HG03469 (cell line): ENCODE measurements around the gene TMEM198.

Source experiments
- ATAC-seq: cut with Tn5 transposase; IDR thresholded peaks from one replicate; pipeline ENCODE4 v1.9.1; 2021; ENCODE audit warnings: mild to moderate bottlenecking, moderate library complexity, moderate number of reproducible peaks; ENCODE audit not compliant: unreplicated experiment

The TMEM198 gene

GRCh38 chr2:219543596-219544358, at the start of gene TMEM198, which contains the start of gene CHPF:
Gene TMEM198 (plus strand): TSS chr2:219544028. CDS start chr2:219544728, 700 bp downstream.
Gene CHPF (minus strand): TSS chr2:219543809. CDS start chr2:219543538, 271 bp downstream.
- ATAC-seq = peak; percentile 53

DNA sequence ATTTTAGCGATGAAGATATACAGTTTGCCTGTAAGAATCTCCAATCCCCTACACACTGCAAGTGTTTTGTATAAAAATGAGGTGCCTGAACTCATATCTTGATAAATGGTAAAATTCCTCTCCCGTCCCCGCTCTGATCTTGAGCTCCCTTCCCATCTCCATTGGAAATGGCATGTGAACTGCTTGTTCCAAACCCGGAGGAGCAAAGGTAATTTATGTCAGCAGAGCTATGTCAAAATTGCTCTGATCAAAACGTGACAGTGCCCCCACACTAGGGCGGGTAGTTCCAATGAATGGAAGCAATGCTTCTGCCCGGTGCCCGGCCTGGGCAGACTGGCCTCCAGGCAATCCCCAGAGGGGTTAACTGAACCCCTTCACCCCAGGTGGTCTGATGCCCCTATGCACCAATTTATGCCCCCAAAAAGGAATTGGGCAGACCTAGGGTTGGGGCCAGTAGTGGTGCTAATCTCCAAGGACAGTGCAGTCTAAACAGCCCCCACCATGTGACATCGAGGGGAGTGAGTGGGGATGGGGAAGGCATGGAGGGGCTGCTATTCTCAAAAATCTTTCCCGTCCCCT, 48.8 kb upstream of the TMEM198 start:
- no peak for ATAC-seq

DNA sequence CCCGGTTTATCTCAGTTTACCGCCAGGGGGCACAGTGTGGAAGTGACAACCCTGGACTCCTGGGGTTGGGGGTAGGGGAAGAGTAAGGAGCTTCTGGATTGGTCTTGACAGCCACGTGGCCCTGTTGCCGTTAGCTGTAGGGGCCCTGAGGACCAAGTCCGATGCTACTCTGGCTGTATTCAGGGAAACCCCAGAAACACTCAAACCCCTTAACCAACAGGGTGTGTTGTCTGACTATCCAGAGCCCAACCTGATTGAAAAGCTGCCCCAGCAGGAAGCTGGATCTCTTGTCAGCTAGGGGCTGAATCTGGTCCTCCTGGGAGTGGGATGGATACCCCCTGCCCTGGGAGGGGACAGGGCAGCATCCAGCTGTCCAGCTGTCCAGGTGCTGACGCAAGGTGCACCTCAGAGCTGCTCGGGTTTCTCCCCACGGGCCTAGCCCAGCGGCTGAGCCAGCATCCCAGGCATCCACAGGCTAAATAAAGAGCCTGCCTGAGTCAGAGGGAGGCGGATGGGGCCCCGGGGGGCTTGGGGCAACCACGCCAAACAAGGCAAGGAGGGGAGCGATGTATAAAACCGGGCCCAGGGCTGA, 48.2 kb upstream of the TMEM198 start:
- no peak for ATAC-seq

- no peak for ATAC-seq
Observed at GRCh38 chr2:219496247-219496824, 47.5 kb upstream of the TMEM198 start.

DNA sequence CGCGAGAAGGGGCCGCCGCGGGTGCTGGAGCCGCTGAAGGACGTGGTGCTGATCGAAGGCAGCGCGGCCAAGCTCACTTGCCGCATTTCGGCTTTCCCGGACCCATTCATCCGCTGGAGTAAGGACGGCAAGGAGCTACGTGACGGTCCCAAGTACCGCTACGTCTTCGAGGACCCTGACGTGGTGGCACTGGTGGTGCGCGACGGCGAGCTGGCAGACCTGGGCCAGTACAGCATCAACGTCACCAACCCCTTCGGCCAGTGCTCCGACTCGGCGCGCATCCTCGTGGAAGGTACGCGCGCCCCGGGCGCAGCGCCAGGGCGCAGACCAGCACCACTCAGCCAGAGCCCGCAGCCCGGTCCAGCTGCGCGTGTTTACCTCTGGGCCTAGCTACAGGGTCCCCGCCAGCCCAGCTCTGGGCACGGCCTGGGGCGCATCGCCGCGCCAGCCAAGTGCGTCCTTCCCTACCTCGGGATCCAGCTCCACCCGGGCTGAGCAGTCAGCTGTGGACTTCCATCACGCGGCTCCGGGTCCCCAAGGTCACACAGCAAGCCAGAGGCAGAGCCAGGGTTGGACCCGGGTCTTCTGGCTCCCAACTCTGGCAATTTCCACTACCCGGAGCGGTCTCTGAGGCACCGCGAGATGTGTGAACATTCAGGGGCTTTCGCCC, 46.9 kb upstream of the TMEM198 start:
- ATAC-seq = no peak

GRCh38 chr2:219497495-219498279, 46.1 kb upstream of the TMEM198 start:
- ATAC-seq = no peak

DNA sequence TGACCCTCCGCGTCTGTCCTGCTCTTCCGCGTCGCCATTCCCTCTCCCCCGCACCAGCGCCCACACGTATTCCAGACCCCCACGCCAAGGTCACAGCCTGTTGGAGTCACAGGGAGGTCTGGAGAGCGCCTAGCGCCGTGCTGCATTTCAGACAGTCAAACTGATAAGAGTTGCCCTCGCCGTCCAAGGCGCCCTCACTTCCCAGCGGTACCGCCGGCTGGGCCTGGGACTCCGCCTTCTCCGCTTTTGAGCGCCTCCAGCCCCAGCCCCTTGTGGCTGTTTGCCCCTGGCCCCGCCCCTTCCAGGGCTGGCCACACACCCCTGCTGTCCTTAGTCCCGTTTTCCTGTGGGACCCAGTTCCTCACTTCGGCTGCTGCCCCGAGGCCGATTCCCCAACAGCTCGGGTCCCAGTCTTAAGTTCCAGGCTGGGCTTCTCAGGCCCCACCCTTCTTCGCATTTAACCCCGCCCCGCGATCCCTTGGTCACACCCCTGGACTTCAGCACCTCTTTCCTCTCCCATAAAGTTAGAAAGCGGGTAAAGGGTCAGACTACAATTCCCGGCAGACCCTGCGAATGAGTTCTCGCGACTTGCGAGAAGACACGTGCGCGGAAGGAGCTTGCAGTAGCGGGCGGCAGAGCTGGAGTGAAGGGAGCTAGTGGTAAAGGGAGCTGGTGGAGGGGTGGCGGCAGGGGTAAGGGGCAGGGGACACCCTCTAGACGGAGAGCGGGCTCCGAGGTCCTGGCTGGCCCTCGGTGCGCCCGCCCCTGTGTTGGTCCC, 45.4 kb upstream of the TMEM198 start, which contains the start of gene GMPPA:
Gene GMPPA (plus strand): TSS at position 612 of the 778 bp plus-strand sequence. CDS start 1,085 bp downstream, outside the sequence.
- ATAC-seq = peak; percentile 94

- no peak for ATAC-seq
Observed at GRCh38 chr2:219499058-219499307, 44.8 kb upstream of the TMEM198 start.

- no peak for ATAC-seq
Observed at GRCh38 chr2:219499555-219499954, 44.3 kb upstream of the TMEM198 start.

DNA sequence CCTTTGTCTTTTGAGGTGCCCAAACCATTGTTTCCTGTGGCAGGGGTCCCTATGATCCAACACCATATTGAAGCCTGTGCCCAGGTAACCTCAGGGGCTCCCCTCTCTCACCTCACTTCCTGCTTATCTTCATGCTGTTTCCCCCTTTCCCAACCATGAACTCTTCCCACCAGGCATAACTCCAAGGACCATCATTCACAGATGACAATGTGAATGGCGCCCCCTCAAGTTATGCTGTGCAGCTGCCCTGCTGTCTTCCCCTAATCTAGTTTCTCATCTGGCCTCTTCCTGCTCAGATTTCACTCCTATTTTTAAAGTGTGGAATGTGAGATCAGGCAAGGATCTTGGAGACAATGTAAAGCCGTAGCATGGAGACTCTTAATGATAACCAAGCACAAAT, 43.7 kb upstream of the TMEM198 start:
- ATAC-seq = no peak

DNA sequence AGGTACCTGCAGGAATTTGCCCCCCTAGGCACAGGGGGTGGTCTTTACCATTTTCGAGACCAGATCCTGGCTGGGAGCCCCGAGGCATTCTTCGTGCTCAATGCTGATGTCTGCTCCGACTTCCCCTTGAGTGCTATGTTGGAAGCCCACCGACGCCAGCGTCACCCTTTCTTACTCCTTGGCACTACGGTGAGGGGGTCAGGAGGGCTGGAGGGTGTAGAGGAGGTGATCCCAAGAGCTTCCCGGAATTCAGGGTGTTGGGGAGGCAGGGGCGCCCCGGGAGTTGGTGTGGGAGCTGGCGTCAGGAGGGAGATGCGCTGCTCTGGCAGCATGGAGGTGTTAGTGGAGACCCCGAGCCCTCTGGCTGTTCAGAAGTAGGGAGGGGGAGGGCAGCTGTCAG, 42.0 kb upstream of the TMEM198 start:
- ATAC-seq = no peak

GRCh38 chr2:219502618-219503017, 41.2 kb upstream of the TMEM198 start:
- no peak for ATAC-seq

- ATAC-seq = no peak
Observed at GRCh38 chr2:219505585-219505984, 38.2 kb upstream of the TMEM198 start.

DNA sequence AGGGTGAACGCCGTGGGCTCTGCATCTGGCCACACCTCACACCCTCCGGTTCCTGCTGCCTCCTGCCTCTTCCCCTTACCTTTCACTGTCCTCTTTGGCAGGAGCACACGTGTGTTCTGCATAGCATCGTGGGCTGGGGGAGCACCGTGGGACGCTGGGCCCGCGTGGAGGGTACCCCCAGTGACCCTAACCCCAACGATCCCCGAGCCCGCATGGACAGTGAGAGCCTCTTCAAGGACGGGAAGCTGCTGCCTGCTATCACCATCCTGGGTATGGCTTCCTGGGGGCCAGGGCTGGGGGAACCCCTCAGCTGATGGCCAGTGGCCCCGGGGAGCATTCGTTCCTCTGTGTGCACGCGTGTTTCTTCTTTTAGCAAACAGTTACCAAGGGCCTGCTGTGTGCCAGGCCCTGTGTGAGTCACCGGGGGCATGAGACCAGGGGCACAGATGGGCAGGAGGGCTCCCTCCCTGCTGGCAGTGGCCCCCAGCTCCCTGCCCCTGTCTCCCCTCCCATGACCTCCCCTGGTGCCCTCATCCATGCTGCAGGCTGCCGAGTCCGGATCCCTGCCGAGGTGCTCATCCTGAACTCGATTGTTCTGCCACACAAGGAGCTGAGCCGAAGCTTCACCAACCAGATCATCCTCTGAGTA, 37.6 kb upstream of the TMEM198 start:
- no peak for ATAC-seq

DNA sequence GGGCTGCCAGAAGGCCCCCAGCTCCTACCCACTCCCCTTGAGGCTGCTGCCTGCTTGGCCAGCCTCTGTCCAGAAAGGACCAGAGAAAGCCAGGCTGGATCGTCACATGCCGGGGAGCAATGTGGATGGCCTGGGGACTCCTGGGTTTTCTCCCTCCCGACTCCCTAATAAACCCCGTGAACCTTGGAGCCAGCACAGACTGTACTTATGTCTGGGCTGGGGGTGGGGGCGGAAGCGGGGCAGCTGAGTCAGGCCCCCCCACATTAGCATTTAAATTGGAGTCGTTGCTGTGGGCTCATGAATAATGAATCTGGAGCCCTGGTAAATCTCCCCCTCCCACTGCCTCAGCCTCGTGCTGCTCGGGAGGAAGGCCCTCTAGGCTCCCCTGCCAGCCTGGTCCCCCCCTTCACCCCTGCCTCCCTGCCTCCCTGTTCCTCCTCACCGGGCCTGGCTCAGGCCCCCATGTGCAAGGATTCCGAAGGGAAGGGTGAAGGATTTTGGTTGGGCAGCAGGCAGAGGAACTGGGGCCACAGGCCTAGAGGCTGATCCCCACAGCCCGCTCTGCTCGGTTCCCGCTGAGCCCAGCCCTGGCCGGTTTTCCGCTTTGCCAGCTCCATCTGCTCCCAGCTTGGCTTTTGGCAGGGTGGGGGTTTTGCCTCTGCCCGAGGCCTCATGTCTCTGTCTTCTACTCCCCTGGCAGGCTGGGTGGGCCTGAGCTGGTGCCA, 36.9 kb upstream of the TMEM198 start:
- no peak for ATAC-seq

DNA sequence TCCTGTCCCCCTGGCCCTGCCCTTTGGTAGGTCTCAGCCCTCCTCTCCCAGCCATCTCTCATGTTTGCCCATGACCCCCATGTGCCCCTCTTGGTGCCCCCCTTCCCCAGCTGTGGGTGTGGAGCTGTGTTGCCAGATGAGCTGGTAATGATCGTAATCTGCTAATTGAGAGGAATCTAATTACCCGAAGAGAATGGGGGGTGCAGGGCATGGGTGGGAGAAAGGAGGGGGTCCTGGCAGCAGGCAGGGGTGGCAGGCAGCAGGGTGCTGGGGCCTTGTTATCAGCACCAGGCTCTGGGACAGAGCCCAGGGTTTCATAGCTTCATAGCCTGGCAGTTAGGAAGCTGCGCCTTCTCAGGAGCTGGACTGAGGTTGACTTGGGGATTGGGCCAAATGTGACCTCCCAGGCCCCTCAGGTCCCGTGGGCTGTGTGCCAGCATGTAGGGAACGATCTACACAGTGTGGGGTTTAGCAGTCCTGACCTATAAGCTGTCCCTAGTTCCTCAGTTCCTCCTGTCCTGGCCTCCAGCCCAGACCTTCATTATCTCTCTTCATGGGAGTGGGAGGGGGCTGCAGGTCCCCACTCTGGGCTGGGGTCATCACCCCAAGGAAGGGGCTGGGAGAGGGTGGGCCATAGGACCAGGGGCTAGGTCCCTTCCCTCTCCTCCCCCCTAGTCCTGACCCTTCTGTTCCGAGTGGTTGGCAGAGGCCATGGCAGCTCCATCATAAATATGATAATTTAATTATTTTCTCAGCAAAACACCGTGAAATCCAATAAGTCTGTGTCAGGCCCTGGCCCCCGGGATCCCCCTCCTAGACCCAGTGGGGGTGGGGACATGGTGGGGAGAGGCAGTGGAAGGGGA, 36.0 kb upstream of the TMEM198 start:
- no peak for ATAC-seq

DNA sequence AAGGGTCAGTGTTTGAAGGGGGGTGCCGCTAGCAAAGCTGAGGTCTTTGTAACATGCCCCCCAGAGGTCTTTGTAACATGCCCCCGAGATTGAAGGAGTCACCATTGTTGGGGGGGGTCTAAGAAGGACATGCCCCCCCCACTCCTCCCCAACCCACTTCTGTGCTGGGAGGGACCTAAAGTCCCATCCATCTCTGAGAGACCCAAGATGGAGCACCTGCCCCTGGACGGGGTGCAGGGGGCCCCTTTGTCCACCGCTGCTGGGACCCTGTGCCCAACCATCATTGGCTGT, 35.4 kb upstream of the TMEM198 start:
- no peak for ATAC-seq
